Small intestine (tissue), 7 donors: ENCODE measurements around the gene WDR1. TPM values are rescaled to one million over a fixed set of nuclear protein-coding genes. Genes with fewer than 3 reads are reported as not detected.
A peak's percentile ranks its signal among the peaks of the same experiment; 100 is the strongest.
"Not testable (repeated sequence)": the region's sequence is repeated elsewhere in the genome, so short reads cannot be mapped to it uniquely, and the experiment has no call there.

Source experiments
- DNase-seq, 2 donors: peaks; one replicate each; pipeline versions ENCODE4 v3.0.0 to v3.0.0-alpha.2; 2013
- FAIRE-seq: peaks from 2 replicates; lab custom pipeline; 2012; peaks lifted over from hg19 to GRCh38; lab: Jason Lieb, UNC
- H3K27ac ChIP-seq, 3 donors: one replicate each; pipeline ENCODE4 v1.5.1; 2013; ENCODE audit warnings: low read length in 2 of 3, mild to moderate bottlenecking in 2 of 3, control low read depth in 1 of 3, inconsistent platforms in 1 of 3, low read depth in 1 of 3, moderate library complexity in 1 of 3
- H3K27me3 ChIP-seq, 3 donors: one replicate each; pipeline ENCODE4 v1.6.1; 2013; ENCODE audit warnings: low read length in 3 of 3, inconsistent platforms in 1 of 3; ENCODE audit not compliant: control insufficient read depth in 3 of 3, insufficient read depth in 3 of 3
- H3K36me3 ChIP-seq, 3 donors: one replicate each; pipeline ENCODE4 v1.6.1; 2013; ENCODE audit warnings: low read length in 3 of 3, inconsistent platforms in 1 of 3, low read depth in 1 of 3, mild to moderate bottlenecking in 1 of 3, moderate library complexity in 1 of 3; ENCODE audit not compliant: control insufficient read depth in 3 of 3, insufficient read depth in 2 of 3
- H3K4me1 ChIP-seq, 3 donors: one replicate each; pipeline ENCODE4 v1.6.1; 2013; ENCODE audit warnings: low read length in 2 of 3, inconsistent platforms in 1 of 3, low read depth in 1 of 3, mild to moderate bottlenecking in 1 of 3, moderate library complexity in 1 of 3; ENCODE audit not compliant: control insufficient read depth in 3 of 3, insufficient read depth in 2 of 3
- H3K4me3 ChIP-seq, 3 donors: one replicate each; pipeline ENCODE4 v1.5.1; 2013; ENCODE audit warnings: low read length in 3 of 3, control low read depth in 1 of 3, inconsistent platforms in 1 of 3, low read depth in 1 of 3, mild to moderate bottlenecking in 1 of 3, moderate library complexity in 1 of 3
- H3K9me3 ChIP-seq, 2 donors: one replicate each; pipeline ENCODE4 v1.6.1; 2013; ENCODE audit warnings: low read depth in 1 of 2, low read length in 1 of 2; ENCODE audit not compliant: control insufficient read depth in 2 of 2, insufficient read depth in 1 of 2
- WGBS, 3 donors: extraction: QIAGEN DNeasy Blood & Tissue Kit; methylation state at CpG; one replicate each; pipeline ENCODE4 v1.1.7; 2013; 5-methylcytosine and 5-hydroxymethylcytosine counted together
- polyA plus RNA-seq, 4 donors: library from polyadenylated mRNA; stranded (reverse) in 3 of 4; unstranded in 1 of 4; fragments of 200-250 nt in 3 of 4; fragments of 120-200 nt in 1 of 4; gene quantifications; one replicate each; pipeline versions ENCODE4 v1.2.1 to v1.2.3, GENCODE V29; 2013
- donor health status: healthy with polysubstance abuse.
- donor health status: control.
- donor health status: control.
- donor health status: Bipolar disorder and iron deficiency.
- donor health status: healthy.

The WDR1 gene
- polyA plus RNA-seq, 4 donors, result 147 to 196 (median 165) TPM

DNA sequence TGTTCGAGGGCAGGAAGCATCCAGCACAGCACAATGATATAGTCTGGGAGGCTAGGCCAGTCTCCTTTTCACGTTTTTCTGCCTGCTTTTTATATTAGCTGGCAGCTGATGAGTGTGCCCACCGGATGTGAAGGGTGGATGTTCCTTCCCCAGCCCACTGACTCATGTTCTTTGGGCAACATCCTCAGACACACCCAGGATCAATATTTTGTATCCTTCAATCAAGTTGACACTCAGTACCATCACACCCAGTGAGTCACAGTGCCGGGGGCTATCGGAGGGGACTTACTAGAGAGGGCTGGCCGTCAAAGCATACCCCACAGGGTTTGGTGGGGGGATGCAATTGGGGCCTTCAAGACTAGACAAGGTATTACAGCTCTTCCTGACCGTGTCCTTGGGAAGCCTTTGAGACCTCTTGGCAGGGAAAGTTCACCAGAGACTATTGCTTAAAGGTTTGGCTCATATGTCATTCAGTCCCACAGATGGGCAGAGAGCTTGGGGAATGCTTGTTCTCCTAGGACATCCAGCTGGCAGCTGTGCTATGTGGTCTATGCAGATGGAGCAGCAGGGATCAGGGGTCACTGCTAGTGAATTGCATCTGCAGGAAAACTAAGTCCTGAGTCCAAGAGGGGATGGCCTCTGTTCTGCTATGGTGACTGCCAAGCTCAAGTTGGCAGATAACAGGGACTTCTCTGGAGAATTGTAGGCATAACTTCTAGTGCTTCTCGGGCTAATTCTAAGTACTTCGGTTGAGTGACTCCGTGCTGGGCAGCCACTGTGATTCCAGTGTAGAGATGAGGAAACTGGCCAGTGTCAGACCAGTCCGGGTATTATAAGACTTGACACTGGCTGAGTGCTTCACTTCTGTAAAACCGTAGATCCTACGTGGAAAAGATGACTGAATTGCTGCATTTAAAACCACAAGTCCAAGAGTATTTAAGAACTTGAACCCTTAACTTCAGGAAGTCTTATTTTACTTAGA is 12.9 kb upstream of the WDR1 start:
- H3K27ac ChIP-seq, result no peak overlapping the region
- DNase-seq (no peak), FAIRE-seq (no peak)
- no peak overlapping the region for H3K4me3 ChIP-seq
- no peaks in the 10 kb centered on the region for H3K27me3 ChIP-seq
- H3K36me3 ChIP-seq, result no peaks in the 10 kb centered on the region
- 81 to 93% (median 84%) methylated on average over 13 of the region's 13 CpGs for WGBS, 3 donors
- no peaks in the 10 kb centered on the region for H3K9me3 ChIP-seq
- H3K4me1 ChIP-seq, result peaks cover 0 to 1% (median 0%) of the 10 kb centered on the region in 3 donors

DNA sequence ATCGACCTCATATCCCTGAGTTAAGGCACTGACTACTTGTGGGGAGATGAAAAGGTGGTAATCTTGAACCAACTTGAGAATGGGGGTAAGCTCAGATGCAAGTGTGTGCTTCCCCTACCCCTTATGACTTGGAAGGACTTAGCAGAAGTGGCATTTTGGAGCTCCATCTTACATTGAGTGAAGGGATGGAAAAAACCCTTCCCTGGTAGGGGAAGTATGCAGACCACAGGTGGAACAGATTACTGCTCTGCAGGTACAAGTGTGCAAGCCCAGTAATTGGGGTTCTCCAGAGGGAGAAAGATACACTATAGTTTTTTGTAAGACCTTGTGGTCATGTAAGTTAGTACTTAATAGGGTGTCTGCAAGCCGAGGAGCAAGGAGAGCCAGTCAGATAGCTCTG is 12.2 kb upstream of the WDR1 start:
- Histone ChIP-seq H3K9me3 (no peaks in the 10 kb centered on the region), H3K27me3 (no peaks in the 10 kb centered on the region), H3K36me3 (no peaks in the 10 kb centered on the region), H3K4me3 (no peak overlapping the region), H3K4me1 (peaks cover 3 to 9% (median 4%) of the 10 kb centered on the region in 3 donors), H3K27ac (no peak overlapping the region)
- FAIRE-seq, result no peak
- DNase-seq, result no peak
- 56 to 71% (median 60%) methylated on average over 2 of the region's 2 CpGs for WGBS, 3 donors

DNA sequence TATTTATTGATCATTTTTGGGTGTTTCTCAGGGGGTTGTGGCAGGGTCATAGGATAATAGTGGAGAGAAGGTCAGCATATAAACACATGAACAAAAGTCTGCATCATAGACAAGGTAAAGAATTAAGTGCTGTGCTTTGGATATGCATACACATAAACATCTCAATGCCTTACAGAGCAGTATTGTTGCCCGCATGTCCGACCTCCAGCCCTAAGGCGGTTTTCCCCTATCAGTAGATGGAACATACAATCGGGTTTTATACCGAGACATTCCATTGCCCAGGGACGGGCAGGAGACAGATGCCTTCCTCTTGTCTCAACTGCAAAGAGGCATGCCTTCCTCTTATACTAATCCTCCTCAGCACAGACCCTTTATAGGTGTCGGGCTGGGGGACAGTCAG is 10.9 kb upstream of the WDR1 start:
- H3K36me3 ChIP-seq, H3K9me3 ChIP-seq, H3K27me3 ChIP-seq, H3K27ac ChIP-seq, DNase-seq, H3K4me3 ChIP-seq, FAIRE-seq: not testable (repeated sequence)
- peaks cover 3 to 21% (median 9%) of the 10 kb centered on the region in 3 donors for H3K4me1 ChIP-seq
- 89 to 94% (median 94%) methylated on average over 6 to 7 of the region's 7 CpGs for WGBS, 3 donors

DNA sequence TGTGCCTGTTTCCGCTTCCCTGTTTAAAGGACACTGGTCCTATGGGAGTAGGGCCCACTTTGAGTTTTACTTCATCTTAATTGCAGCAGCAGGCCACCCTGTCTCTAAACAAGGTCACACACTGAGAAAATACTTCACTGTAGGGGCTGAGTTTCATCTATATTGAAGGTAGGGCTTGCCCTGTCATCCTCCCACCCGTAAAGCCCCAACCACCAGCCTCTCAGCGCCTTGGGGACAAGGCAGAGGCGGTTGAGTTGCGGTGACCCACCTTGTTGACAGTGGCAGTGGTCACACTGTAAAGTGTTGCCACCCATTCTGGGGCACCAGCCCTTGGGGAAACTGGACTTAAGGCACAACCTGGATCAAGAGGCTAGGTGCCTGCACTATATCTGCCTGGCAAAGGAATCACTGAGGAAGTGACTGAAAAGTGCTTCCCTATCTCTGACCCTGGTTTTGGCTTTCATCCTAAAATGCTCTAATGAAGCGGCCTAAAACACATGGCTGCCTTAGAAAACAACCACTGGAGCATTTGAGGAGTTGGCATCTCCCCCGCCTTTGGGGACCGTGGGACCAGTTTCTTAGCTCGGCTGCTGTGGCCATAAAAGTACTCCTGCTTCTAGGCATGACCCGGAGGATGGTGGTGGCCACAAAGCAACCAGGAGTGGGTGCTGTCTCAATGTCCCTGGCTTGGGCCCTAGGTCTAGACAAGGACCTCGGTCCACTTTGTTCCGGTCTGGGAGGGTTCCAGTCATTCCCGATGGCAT is 7.8 kb upstream of the WDR1 start:
- 79 to 83% (median 83%) methylated on average over 13 of the region's 13 CpGs for whole genome bisulfite sequencing, 3 donors
- peaks cover 3 to 53% (median 15%) of the 10 kb centered on the region in 3 donors for H3K4me1 ChIP-seq
- H3K9me3 ChIP-seq, result no peaks in the 10 kb centered on the region
- no peaks in the 10 kb centered on the region for H3K27me3 ChIP-seq
- no peaks in the 10 kb centered on the region for H3K36me3 ChIP-seq
- DNase-seq (no peak), FAIRE-seq (no peak)
- peak overlapping the region; percentile 30 to 91 (median 57) for H3K27ac ChIP-seq
- no peak overlapping the region for H3K4me3 ChIP-seq

DNA sequence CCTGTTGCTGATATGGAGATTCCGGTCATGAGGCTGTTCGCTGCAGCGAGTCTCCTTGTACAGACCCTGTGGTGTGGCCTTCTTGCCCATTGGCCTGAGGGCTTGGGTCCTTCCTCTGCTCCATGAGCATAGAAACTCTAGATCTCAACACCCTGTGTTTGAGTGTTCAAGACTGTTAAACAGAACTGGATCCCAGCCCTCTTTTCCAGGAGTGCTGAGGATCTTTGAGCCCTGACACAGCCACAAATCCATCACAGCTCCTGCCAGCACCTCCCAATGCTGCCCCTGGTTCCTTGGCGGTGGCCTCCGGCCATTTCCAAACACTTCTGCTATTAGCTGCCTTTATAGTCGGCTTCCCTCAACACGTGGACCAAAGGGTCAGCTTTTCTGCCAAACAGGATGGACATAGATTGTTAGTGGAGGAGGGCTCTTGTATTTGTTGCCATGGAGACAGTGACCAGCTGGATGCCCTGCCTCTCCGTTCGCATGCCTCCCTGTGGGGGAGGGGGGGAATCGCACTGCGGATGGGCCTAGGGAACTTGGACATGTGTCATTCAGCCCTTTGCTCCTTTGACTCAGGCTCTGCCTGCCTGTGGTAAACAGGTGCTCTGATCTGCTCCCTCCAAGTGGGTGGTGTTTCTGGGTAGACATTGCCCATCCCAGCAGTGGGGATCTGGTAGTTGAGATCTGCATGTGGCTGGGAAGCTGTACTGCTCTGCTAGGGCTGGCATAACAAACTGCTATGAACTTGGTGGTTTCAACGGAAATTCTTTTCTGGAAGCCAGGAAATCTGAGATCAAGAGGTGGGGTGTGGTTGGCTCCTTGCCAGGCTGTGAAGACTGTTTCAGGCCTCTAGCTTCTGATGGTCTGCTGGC is 6.9 kb upstream of the WDR1 start:
- Histone ChIP-seq H3K27ac (peak overlapping the region; percentile 30 to 91 (median 57)), H3K4me1 (peaks cover 3 to 61% (median 15%) of the 10 kb centered on the region in 3 donors), H3K27me3 (no peaks in the 10 kb centered on the region), H3K4me3 (no peak overlapping the region), H3K36me3 (no peaks in the 10 kb centered on the region), H3K9me3 (no peaks in the 10 kb centered on the region)
- no peak for FAIRE-seq
- WGBS, 3 donors, result 36 to 46% (median 43%) methylated on average over 12 of the region's 12 CpGs
- DNase-seq, result peak; percentile 89 to 92

DNA sequence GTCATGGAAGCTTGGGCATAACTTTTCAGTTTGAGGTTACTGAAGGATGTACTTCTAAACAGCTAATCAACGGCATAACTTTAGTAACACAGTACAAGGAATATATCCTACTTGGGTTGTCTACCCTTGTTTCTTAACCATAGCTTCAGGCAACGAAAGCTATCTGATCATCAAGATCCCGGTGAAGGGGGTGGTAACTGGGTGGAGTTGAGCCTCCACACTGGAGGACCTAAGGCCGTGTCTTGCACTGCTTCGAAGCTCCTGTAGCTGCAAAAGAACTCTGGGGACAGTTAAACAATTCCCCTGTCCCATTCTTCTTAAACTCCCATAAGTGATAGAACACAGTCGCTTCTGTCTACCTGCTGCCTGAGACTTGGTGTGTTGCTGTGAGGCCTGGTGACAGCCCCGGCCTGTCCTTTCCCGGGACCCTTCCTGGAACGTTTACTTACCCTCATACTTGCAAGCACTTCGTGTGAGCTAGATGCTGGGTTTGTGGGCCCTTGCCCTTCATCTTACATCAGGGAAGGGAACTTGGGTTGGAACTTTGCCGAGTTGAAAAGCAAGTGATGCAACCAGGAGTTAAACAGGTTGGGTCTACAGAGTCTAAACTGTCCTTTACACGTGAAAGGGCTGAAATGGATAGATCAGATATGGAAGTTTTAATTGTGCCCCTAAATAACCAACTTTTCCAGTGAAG is 5.8 kb upstream of the WDR1 start:
- no peaks in the 10 kb centered on the region for H3K36me3 ChIP-seq
- FAIRE-seq, result no peak
- no peak for DNase-seq
- 67 to 81% (median 68%) methylated on average over 12 of the region's 12 CpGs for WGBS, 3 donors
- H3K27me3 ChIP-seq, result no peaks in the 10 kb centered on the region
- H3K4me3 ChIP-seq, result no peak overlapping the region
- no peaks in the 10 kb centered on the region for H3K9me3 ChIP-seq
- H3K27ac ChIP-seq, result peak overlapping the region in 1 of 3 donors; percentile 91
- peaks cover 7 to 72% (median 15%) of the 10 kb centered on the region in 3 donors for H3K4me1 ChIP-seq

DNA sequence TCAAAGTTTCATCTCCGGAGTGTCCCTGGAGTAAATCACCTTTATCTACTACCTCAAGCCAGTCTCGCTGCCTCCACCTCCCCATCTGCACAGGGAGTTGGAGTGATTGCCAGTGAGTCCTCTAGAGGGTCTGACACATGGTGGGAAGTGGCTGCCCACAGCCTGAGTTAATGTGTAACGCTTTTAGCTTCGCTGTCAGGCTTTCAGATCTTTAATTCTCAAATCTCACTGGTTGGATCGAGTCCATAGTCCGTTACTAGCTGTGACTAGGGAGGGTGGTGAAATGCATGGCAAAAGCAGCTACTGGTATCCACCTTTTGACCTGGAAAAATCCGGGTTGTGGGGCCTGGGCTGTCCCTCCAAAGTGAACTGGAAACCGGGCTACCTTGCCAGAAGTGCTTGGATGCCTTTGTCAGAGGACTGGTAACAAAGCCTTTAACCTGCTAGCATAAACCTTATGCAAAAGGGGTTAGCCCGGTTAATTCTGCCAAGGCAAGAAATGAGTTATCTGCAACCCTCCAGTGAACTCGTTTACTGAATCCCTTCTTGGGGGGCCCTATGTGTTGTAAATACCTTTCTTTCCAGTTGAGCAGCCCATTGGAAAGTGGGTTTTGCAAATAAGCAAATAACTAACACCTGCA is 5.1 kb upstream of the WDR1 start:
- Histone ChIP-seq H3K4me1 (peaks cover 7 to 74% (median 15%) of the 10 kb centered on the region in 3 donors), H3K27me3 (no peaks in the 10 kb centered on the region), H3K36me3 (no peaks in the 10 kb centered on the region), H3K4me3 (no peak overlapping the region), H3K9me3 (no peaks in the 10 kb centered on the region), H3K27ac (peak overlapping the region in 1 of 3 donors; percentile 91)
- WGBS, 3 donors, result 26 to 54% (median 34%) methylated on average over 10 of the region's 10 CpGs
- FAIRE-seq (no peak), DNase-seq (peak; percentile 82 to 87)
